ENCODE data around the gene PLCXD3.

Gene PLCXD3

GRCh38 chr5:41371738-41372137 lies 138.7 kb downstream of the PLCXD3 start:
- no peak overlapping the region for H3K4me3 ChIP-seq (ENCODE audit: low read depth, low read length)
- no peak for TF ChIP-seq CTCF (IDR thresholded peaks at IDR 0.05; ENCODE audit: low read depth, low read length)

DNA sequence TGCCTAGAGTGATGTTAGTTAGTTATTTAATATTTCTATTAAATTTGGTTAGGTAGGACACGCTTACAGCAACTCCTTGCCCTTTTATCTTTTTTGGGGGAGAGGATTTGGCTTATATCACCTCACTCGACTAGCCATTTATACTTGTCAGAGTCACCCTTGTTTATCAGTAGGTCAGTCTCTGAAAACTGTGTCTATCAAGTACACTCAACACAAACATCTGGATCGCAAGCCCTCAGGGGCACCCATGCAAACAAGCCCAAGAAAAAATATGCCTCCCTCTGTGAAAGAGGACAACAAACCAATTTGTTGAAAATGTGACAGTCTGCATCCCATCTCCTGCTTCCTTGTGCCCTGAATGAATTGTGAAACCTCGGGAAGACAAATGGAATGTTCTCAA lies 139.9 kb downstream of the PLCXD3 start:
- no peak overlapping the region for H3K4me3 ChIP-seq (ENCODE audit: low read depth, low read length)
- no peak for TF ChIP-seq CTCF (IDR thresholded peaks at IDR 0.05; ENCODE audit: low read depth, low read length)

DNA sequence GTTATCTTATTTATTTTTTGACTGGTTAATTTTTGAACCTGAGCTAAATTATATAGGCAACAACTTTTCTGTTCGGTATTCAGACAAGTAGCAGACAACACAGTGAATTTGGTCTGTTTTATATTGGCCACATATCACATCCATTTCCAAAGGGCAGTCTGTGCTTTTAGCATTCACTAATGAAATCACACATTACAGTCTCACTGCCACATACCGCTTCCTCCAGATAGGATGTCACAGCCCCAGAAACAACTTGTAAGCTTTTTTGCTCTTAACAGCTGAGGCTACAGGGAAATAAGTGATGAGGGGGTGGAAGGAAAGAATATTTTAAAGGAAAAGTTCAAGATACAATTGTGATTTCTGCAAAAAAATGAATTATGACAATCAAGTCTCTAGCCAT lies 140.6 kb downstream of the PLCXD3 start:
- no peak for TF ChIP-seq CTCF (IDR thresholded peaks at IDR 0.05; ENCODE audit: low read depth, low read length)

GRCh38 chr5:41368158-41368557 lies 142.2 kb downstream of the PLCXD3 start:
- no peak overlapping the region for H3K4me3 ChIP-seq (ENCODE audit: low read depth, low read length)
- no peak for TF ChIP-seq CTCF (IDR thresholded peaks at IDR 0.05; ENCODE audit: low read depth, low read length)

More for the DNA sequence above, 140.6 kb downstream of the PLCXD3 start:
- no peak overlapping the region for H3K4me3 ChIP-seq (ENCODE audit: low read depth, low read length)

GRCh38 chr5:41365369-41365768 lies 145.0 kb downstream of the PLCXD3 start:
- no peak overlapping the region for H3K4me3 ChIP-seq (ENCODE audit: low read depth, low read length)

GRCh38 chr5:41364346-41364745 lies 146.1 kb downstream of the PLCXD3 start:
- no peak for TF ChIP-seq CTCF (IDR thresholded peaks at IDR 0.05; ENCODE audit: low read depth, low read length)
- no peak overlapping the region for H3K4me3 ChIP-seq (ENCODE audit: low read depth, low read length)

More at GRCh38 chr5:41365369-41365768, 145.0 kb downstream of the PLCXD3 start:
- no peak for TF ChIP-seq CTCF (IDR thresholded peaks at IDR 0.05; ENCODE audit: low read depth, low read length)

- no peak for TF ChIP-seq CTCF (IDR thresholded peaks at IDR 0.05; ENCODE audit: low read depth, low read length)
- no peak overlapping the region for H3K4me3 ChIP-seq (ENCODE audit: low read depth, low read length)
Measured at GRCh38 chr5:41363343-41363986, 146.9 kb downstream of the PLCXD3 start.
